Stimulated activated naive CD4-positive, alpha-beta T cell treated with Interleukin-2 at 50 U/mL for 16 hours (primary cell): ENCODE results near the gene UBAC1.

Experiments used
- DNase-seq: peaks from one replicate; lab custom pipeline; 2025; lab: John Stamatoyannopoulos, UW

The UBAC1 gene

GRCh38 chr9:135993765-135994500 lies 32.8 kb upstream of the UBAC1 start:
- no peak for DNase-seq

- no peak for DNase-seq
Measured at GRCh38 chr9:135993409-135993742, 32.2 kb upstream of the UBAC1 start.

GRCh38 chr9:135992486-135993408 lies 31.6 kb upstream of the UBAC1 start:
- DNase-seq, result peak; percentile 18

GRCh38 chr9:135991771-135992170 lies 30.6 kb upstream of the UBAC1 start:
- DNase-seq, result no peak

GRCh38 chr9:135990468-135991429 lies 29.6 kb upstream of the UBAC1 start:
- DNase-seq, result peak; percentile 42

- DNase-seq, result peak; percentile 5
Measured at GRCh38 chr9:135989722-135990467, 28.7 kb upstream of the UBAC1 start.

GRCh38 chr9:135989157-135989556 lies 28.0 kb upstream of the UBAC1 start:
- no peak for DNase-seq

- no peak for DNase-seq
Measured at GRCh38 chr9:135988493-135988892, 27.3 kb upstream of the UBAC1 start.

- no peak for DNase-seq
Measured at GRCh38 chr9:135987838-135988404, 26.7 kb upstream of the UBAC1 start.

GRCh38 chr9:135986605-135987004 lies 25.4 kb upstream of the UBAC1 start:
- DNase-seq, result no peak

GRCh38 chr9:135985889-135986288 lies 24.7 kb upstream of the UBAC1 start:
- DNase-seq, result no peak

GRCh38 chr9:135985459-135985774 lies 24.2 kb upstream of the UBAC1 start:
- no peak for DNase-seq

GRCh38 chr9:135984072-135984710 lies 23.0 kb upstream of the UBAC1 start:
- DNase-seq, result no peak

- DNase-seq, result no peak
Measured at GRCh38 chr9:135983208-135984071, 22.3 kb upstream of the UBAC1 start.

- DNase-seq, result no peak
Measured at GRCh38 chr9:135982499-135983207, 21.5 kb upstream of the UBAC1 start.

GRCh38 chr9:135980926-135981630 lies 19.9 kb upstream of the UBAC1 start:
- no peak for DNase-seq

GRCh38 chr9:135979547-135980166 lies 18.5 kb upstream of the UBAC1 start:
- DNase-seq, result no peak
